NCI-H748 treated with DMSO at 0.1 percent for 48 hours (cell line): Measurements from ENCODE around the gene SPNS3.

Source experiments
- DNase-seq: peaks from one replicate; lab custom pipeline; 2025; lab: John Stamatoyannopoulos, UW

The SPNS3 gene

DNA sequence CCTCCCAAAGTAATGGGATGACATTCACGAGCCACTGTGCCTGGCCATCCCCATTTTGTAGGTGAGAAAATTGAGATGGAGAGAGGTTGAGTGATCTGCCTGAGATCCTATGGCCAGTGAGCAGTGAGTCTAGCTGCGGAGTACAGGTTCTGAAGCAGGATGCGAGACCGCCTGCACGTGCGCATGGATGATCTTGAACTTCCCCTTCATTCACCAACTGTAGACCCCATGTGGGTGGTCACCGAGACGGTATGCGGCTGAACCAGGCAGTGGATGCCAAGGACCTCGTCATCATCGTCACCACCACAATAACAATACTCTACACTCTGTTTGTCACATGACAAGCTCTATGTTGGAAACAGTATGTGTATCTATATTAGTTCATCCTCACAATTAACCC lies 6.2 kb upstream of the SPNS3 start:
- DNase-seq, result no peak

DNA sequence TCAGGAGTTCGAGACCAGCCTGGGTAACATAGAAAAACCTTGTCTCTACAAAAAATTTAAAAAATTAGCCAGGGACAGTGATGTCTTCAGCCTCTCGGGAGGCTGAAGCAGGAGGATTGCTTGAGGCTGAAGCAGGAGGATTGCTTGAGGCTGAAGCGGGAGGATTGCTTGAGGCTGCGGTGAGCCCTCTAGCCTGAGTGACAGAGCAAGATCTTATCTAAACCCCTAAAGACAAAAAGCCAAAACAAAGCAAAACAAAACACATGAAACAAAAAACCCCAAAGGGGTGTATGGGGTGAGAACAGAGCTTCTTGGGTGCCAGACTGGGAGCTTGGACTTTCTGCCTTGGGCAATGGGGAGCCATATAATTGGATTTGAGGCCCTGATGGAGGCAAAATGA lies 2.6 kb downstream of the SPNS3 start:
- DNase-seq, result no peak

DNA sequence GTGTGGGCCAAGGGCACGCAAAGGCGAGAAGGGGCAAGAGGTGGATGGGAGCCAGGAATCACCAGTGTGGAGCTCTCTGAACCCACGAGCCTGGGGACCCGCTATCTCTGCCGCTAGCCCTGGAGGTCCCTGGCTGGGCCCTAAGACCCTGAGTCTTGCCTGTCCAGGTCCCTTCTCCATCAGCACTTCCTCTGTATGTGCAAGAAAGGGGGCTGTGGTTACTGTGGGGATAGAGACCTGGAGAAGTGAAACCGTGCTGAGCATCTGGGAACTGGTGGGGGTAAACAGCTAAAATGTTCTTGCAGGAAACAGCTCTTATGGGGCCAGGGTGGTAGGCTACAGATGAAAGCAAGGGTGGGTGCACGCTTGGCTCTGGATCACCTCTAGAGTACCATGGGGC lies 3.1 kb downstream of the SPNS3 start:
- DNase-seq, result no peak

DNA sequence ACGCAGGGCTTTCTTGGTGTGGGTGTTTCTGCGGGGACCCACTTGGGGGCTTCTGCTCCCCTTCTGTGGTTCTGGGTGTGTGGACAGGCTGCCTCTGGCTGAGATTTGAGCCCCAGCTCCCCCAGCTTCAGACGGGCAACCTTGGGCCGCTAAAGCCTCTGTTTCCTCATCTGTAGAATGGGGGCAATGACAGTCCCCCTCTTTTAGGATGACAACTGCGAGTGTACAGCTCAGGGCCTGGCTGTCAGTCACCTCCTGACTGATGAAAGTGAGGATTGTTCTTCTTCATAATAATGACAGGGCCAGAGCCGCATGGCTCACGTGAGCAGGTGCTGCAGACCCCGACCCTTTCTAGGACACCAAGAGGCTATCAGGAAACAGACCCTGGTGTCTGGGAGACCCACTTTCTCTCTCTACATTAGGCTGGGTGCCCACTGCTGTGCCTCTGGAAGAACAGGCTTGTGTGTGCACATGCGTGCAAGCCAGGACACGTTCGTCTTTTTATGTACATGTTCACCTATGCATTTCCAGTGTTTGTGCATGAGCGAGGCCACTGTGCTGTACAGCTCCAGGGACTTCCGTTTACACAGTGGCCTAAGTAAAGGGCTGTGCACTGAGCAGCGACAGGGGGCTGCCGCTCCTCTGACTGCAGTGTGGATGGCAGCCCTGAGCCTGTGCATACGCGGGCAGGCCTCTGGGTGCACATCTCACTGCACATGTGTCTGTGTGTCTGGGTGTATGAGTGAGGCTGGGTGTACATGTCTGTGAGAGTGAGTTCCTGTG lies 4.6 kb downstream of the SPNS3 start:
- no peak for DNase-seq

DNA sequence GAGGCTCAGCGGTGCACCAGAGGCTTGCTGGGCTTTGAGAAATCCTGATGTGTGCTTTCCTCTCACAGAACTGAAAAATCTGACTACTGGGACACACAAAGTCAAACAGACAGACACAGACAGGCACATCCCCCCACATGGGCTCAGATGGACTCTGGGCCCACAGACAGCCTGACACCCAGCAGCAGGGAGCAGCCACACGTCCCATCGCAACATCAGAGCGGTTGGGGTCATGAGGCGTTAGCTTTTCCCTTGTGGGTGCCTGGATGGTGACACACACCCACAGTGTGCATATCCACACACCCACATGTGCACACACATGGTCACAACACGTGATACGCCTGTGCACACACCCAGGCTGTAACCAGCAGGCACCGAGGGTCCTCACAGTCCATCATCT lies 6.3 kb downstream of the SPNS3 start:
- no peak for DNase-seq

DNA sequence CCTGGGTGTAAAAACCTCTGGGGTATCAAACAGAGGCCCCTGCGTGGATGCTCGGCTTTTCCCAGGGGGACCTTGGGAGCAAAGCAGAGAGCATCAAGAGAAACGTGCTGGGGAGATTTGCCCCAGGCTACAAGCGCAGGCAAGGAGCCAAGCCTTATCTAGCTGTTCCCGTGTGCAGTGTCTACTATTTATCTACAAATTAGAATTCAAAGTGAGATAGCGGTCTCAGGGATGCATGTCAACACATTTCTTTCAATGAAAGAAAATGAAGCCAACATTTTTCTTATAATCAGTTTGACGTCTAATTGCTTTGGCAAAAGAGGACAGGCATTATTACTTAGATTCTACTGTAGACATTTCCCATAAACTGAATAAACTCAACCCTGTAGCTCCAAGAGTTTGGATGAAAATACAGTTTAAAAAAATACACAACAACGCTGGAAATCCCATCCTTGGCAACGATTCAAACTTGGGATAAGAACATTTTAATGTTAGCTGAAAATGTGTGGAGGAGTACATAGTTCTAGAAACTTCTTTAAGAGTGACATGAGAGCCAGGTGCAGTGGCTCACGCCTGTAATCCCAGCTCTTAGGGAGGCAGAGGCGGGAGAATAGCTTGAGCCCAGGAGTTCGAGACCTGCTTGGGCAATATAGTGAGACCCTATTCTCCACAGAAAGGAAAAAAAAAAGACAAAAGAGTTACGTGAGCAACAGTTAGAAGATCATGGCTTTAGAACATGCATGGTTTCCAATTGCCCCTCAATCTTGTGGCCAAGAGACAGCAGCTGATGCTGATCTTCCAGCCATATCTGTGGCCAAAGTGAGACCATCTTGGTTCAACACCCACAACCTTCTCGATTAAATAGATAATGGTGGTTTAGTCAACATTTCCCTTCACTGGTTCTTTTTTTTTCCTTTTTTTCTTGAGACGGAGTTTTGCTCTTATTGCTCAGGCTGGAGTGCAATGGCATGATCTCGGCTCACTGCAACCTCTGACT lies 7.2 kb downstream of the SPNS3 start:
- DNase-seq, result no peak

DNA sequence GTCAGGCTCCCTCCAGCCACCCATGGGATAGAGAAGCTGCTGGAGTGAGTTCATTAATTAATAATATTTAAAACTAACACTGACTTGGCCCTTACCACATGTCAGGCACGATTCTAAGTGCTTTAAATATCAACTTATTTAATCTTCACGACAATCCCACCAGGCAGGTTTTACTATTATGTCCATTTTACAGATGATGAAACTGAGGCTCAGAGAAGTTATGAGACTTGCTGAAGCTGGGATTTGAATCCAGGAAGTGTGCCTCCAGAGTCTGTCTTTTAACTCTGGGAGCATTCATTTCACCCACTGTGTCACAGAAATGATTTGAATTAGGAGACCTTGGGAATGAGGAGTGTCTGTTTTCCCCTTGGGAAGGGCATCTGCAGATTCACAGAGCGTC lies 8.8 kb downstream of the SPNS3 start:
- DNase-seq, result no peak

DNA sequence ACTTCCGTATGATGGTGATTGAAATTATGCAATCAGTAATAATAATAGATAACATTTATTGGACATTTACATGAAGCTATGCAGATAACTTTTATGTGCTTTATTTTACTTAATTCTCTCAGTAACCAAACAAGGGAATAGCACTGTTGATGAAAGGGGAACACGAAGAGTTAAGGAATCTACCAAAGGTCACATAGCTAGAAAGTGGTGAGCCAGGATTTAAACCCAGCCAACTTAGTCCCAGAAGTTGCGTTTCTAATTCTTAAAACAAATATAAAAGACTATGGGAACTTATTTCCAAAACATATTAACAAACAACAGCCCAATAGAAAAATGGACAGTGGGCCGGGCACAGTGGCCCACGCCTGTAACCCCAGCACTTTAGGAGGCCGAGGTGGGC lies 9.7 kb downstream of the SPNS3 start:
- no peak for DNase-seq

DNA sequence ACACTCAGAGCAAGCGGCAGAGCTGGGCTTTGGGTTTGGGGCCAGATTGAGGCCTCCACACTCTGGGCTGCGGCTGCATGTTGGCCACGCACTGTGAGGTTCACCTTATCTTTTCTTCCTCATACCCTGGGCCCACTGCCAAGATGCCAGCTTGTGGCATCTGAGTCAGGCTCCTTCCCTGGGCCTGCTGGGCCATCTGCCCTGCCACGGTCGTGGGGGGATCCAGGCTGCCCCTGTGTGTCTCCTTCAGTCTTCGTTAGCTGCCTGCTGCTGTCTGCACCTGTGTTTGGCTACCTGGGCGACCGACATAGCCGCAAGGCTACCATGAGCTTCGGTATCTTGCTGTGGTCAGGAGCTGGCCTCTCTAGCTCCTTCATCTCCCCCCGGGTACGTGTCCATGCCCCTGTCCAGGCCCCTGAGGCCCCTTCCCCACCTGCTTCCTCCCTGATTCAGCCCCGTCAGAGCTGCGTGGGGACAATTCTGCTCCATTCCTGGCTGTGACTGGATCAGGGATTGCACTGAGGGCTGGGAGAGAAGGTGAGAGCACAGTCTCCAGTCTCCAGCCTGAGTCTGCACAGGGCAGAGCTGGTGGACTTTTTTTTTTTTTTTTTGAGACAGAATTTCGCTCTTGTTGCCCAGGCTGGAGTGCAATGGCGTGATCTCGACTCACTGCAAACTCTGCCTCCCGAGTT lies 11.2 kb downstream of the SPNS3 start:
- no peak for DNase-seq

DNA sequence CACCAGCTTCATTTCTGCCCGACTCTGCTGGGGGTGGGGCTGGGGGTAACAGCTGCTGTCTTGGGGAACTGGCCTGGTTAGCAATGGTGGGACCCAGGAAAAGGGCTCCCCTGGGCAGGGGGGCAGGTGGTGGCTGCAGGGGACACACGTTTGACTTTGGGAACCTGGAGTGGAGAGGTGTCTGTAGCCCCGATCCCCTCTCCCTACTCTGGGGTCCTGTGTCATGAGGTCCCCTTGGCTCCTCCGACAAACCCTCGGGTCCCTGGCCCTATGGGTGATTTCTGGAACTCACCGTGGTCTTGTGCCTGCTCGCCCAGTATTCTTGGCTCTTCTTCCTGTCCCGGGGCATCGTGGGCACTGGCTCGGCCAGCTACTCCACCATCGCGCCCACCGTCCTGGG lies 12.0 kb downstream of the SPNS3 start:
- no peak for DNase-seq

DNA sequence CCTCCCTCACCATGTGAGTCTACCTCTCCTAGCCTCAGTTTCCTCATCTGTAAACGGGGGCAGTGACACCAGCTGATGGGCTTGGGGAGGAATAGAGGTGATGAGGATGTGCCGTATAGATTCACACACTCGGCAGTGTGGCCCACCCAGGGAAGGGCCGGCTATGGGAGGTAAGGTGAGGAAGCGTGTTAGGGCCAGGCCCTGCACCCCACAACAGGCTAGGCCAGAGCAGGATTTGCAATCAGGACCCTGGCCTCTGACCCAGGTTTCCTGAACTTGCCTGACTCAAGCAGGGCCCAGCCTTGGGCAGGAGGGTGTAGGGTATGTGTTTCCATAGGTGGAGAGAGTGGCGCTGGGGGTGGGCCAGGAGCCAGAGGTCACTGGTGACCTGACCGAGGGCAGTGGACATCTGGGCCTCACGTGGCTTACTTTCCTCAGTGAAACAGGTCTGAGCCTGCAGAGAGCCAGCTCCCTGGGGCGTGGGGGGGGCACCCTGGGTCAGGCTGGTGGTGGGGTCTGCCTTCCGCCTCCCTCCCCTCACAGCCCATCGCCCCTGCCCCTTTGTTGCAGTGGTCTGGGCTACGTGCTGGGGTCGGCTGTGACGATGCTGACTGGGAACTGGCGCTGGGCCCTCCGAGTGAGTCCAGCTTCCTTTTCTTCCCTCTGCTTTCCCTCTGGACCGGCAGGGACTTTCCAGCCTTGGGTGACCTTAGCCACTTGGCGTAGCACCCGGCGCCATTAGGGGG lies 12.8 kb downstream of the SPNS3 start:
- no peak for DNase-seq

DNA sequence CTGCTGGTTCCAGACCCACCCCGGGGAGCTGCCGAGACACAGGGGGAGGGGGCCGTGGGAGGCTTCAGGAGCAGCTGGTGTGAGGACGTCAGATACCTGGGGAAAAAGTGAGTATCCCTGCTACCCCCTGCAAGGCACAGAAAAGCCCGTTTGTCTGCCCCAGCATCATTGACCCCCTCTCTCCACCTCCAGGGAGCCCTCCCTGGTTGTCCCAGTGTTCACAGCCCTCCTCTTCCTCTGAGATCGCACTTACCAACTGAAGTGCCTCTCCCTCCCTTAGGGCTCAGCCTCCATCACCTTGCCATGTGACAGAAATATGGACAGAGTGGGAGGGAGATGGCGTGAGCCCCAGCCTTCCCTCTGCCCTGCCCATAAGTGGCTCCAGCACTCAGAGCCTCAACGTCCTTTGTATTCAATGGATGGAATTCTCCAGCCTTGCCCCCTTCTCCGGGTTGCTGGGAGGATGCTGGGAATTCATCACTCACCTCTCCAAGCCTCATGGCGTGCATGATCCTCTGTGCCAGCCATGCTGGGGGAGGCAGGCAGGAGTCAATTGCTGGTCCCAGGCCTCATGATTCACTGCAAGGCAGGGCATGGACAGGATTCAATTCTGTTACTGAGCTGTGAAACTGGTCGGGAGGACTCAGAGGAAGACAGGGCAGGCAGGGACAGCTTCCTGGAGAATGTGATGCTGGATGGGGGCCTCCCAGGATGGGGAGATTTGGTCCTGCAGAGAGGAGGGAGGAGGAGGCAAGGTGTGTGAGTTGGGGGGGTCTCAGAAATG lies 14.6 kb downstream of the SPNS3 start:
- no peak for DNase-seq

DNA sequence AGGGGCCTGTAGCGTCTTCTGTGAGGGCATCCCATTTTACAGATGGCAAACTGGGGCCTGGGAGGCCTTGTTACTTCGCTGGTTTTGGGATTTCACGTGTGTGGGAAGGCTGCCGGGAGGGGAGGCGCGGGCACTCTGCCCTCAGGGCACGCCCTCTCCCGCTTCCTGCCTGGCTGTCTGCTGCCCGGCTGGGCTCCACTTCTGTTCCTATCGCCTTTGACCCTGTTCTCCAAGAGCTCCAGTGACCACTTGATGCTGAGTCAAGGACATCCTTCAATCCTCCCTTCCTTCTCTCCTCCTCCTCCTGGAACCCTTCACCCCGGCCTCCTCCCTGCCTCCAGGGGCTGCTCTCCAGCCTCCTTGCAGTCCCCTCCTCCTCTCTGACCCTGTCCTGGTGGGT lies 16.0 kb downstream of the SPNS3 start:
- DNase-seq, result no peak

DNA sequence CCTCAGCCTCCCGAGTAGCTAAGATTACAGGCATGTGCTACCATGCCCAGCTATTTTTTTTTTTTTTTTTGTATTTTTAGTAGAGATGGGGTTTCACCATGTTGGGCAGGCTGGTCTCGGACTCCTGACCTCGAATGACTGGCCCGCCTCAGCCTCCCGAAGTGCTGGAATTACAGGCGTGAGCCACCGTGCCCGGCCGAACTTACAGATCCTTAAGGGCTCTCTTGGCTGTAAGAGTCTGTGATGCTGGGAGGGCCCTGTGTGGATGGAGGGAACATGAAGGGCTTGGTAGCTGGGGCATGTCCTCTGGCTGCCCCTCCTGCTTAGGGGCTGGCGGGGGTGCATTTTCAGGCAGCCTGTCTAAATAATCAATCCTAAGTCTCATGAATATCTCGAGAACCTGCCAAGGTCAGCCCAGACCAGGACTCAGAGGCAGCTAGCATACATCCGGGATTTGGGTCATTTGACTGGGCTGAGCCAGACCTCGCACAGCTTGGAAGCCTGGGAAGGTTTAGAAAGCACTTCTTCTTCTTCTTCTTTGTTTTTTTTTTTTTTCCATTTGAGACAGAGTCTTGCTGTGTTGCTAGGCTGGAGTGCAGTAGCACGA lies 17.1 kb downstream of the SPNS3 start:
- no peak for DNase-seq

DNA sequence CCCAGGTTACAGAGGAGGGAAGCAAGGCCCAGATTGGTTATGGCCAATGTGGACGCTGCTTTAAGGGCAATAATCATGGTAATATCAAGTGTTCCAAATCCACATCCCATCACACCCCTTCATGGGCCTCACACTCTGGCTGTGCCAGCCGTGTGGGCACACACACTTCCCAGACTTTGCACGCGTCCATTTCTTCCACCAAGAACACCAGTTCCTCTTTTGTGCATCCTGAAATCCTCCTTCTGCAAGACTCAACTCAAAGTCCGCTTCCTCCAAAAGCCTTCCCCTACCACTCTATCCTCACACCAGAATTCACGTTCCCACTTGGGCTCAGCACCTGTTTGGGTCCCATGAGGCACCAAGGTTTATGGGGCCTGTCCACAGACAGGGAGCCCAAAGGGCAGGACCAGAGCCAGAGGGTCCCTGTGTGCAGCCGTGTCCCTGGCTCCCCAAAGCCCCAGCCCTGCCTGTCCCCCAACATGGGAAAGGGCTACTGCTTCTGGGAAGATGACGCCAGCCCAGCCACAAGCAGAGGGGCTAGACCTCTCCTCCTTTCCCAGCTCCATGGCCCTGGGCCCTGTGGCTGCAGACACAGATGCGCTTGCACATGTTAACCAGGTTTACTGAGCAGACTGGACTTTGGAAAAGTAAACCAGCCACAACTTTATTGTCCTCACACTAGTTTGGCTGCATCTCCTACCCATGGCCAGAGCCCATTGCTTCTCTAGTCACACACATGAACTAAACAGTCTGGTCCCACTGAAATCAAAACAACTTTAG lies 20.3 kb downstream of the SPNS3 start:
- DNase-seq, result no peak

DNA sequence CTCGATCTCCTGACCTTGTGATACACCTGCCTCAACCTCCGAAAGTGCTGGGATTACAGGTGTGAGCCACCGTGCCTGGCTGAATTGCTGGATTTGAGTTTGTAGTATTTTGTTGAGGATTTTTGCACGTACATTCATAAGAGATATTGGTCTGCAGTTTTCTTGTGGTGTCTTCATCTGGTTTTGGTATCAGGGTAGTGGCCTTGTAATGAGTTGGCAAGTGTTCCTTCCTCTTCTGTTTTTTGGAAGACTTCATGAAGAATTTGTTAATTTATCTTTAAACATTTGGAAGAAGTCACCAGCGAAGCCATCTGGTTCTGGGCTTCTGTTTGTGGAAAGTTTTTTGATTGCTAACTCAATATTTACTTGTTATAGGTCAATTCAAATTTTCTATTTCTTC lies 26.9 kb downstream of the SPNS3 start:
- DNase-seq, result no peak

DNA sequence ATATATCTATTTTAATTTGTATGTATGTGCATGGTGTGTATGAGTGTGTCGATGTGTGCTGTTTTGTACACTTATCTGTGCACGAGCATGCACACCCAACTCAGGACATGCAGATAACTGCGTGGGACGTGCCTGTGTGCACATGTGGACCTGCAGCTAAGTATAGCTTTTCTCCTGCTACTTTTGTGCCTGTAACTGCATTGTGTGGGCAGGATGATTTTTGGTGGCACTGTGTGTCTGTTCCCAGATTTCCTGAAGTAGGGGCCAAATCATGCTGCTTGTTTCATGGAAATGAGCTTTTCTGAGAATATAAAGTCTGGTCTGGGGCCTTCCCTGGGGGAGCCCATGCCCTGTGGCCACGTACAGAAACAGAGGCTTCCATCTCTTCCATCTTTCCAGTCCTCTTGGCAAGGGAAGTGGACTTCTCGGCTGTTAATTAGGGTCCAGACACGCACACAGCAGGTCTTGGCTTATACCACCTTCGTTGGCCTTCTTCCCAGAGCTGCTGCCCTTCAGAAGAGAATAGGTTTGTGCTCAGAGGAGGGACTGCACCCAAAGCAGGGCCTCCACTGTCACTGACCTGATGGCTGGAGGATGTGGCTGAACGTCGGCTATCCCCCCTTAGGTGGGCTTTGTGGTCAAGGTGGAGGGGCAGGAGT lies 30.2 kb downstream of the SPNS3 start:
- no peak for DNase-seq

DNA sequence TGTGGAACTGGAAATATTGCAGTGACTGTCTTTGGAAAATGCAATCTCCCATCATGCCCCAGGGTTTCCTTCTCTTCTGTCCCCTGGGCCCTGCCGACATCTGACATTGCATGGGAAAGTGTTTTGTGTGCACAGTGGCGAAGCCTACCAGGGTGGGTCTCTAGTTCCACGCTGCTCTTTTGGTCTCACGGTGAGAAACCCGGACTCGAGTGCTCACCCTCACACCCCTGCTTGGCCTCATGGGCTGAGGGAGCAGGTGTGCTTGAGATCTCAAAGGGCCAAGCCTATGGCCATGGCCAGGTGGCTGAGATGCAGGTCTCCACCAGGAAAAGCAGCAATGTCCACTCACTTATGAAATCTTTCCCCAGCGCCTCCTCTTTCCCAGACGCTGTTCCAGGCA lies 32.0 kb downstream of the SPNS3 start:
- no peak for DNase-seq

DNA sequence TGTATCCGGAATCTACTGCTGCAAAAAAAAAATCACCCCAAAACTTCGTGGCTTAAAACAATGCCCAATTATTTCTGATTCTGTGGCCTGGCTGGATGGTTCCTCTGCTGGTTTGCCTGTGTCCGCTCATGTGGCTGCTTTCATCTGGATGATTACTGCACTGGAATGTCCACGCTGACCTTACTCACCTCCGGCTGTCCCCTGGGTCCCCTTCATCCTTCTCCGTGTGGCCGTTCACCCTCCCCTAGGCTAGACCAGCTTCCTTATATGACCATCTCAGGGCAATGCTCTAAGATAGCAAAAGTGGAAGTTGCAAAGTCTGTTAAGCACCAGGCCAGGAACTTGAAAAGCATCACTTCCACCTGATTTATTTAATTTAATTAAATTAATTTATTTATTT lies 33.5 kb downstream of the SPNS3 start:
- DNase-seq, result no peak
